Measurements from ENCODE around the gene PGP. TPM values are rescaled to one million over a fixed set of nuclear protein-coding genes. Genes with fewer than 3 reads are reported as not detected.

Gene PGP
- total RNA-seq, 1 experiment from 2014 or later = 48.7 TPM

DNA sequence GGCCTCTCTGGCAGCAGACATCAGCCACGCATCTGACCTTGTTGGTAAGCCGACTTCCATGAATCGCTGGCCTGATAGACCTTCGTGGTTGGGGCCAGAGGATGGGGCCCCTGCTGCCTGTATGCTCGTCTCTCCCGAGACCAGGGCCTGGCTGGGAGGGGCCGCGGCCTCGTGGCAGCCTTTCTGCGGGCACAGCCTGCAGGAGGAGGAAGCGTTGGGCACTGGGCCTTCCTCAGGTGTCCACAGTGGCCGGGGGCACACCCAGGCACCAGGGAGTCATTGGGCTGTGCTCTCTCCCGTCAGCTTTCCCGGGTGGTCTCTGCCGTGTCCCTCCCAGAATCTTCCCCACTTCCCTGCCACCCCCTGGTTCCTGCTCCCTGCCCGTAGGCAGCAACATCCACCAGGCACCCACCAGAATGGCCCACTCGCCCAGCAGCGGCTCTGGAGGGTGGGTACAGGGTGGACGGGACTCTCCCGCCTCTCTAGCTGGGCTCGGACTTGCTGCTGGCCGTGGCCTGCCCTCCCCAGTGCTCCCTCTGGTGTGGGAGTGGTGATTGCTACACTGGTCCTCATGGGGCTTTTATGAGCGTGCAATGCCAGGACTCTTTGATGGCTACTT, 15.1 kb upstream of the PGP start:
- no peak for ATAC-seq
- no TSS peak for BruUV-seq (replicated peaks)

GRCh38 chr16:2229091-2229490, 14.5 kb upstream of the PGP start:
- TF ChIP-seq CTCF (IDR thresholded peaks at IDR 0.05) = no peak
- TF ChIP-seq SIN3A (IDR thresholded peaks at IDR 0.05; ENCODE audit: borderline replicate concordance, insufficient read depth, low read depth, low read length) = no peak
- TF ChIP-seq POLR2AphosphoS5 (IDR thresholded peaks at IDR 0.05; ENCODE audit: low read depth, low read length) = no peak
- no peak for TF ChIP-seq REST (IDR thresholded peaks at IDR 0.05; ENCODE audit: insufficient read depth in 1 of 2, low read depth in 2 of 2, low read length in 1 of 2)
- TF ChIP-seq TCF7L2 (IDR thresholded peaks at IDR 0.05; ENCODE audit: low read depth, low read length) = no peak
- H3K36me3 ChIP-seq (ENCODE audit: control insufficient read depth, insufficient read depth, low read length) = peaks cover 5% of the 10 kb centered on the region; the same call in 1 of the 2 replicates
- no peak overlapping the region for H3K27ac ChIP-seq (ENCODE audit: low read length)
- ATAC-seq = no peak
- no peak for DNase-seq (ENCODE audit: low read depth, low spot score)
- no TSS peak for BruUV-seq (replicated peaks)
- no peak overlapping the region for H3K4me3 ChIP-seq (ENCODE audit: low read depth in 2 of 2, low read length in 2 of 2)
- no peaks in the 10 kb centered on the region for H3K9me3 ChIP-seq (ENCODE audit: control insufficient read depth, insufficient read depth, low read depth, low read length)
- POLR2A ChIA-PET = no interaction called here
- CTCF ChIA-PET = no interaction called here
- intact Hi-C loops (cut with micrococcal nuclease; ENCODE audit: unreplicated experiment) (no loop called here), in situ Hi-C loops (cut with HindIII; ENCODE audit: low pct_unique_long_range_greater_than_20kb, low sequenced_read_pairs) (no loop called here)
- peaks cover 16% of the 10 kb centered on the region for H3K4me1 ChIP-seq (ENCODE audit: control insufficient read depth, insufficient read depth, low read length)
- no peaks in the 10 kb centered on the region for H3K27me3 ChIP-seq (ENCODE audit: control insufficient read depth, insufficient read depth, low read length)

More for the DNA sequence above, 15.1 kb upstream of the PGP start:
- peaks cover 16% of the 10 kb centered on the region for H3K4me1 ChIP-seq (ENCODE audit: control insufficient read depth, insufficient read depth, low read length)
- CTCF ChIA-PET = no interaction called here
- H3K9me3 ChIP-seq (ENCODE audit: control insufficient read depth, insufficient read depth, low read depth, low read length) = no peaks in the 10 kb centered on the region
- no peaks in the 10 kb centered on the region for H3K27me3 ChIP-seq (ENCODE audit: control insufficient read depth, insufficient read depth, low read length)
- peaks cover 5% of the 10 kb centered on the region; the same call in 1 of the 2 replicates for H3K36me3 ChIP-seq (ENCODE audit: control insufficient read depth, insufficient read depth, low read length)
- DNase-seq (ENCODE audit: low read depth, low spot score) = no peak
- H3K27ac ChIP-seq (ENCODE audit: low read length) = no peak overlapping the region
- TF ChIP-seq REST (IDR thresholded peaks at IDR 0.05; ENCODE audit: insufficient read depth in 1 of 2, low read depth in 2 of 2, low read length in 1 of 2) (no peak), SIN3A (IDR thresholded peaks at IDR 0.05; ENCODE audit: borderline replicate concordance, insufficient read depth, low read depth, low read length) (no peak), TCF7L2 (IDR thresholded peaks at IDR 0.05; ENCODE audit: low read depth, low read length) (no peak), POLR2AphosphoS5 (IDR thresholded peaks at IDR 0.05; ENCODE audit: low read depth, low read length) (no peak), CTCF (IDR thresholded peaks at IDR 0.05) (no peak)
- intact Hi-C loops (cut with micrococcal nuclease; ENCODE audit: unreplicated experiment) = no loop called here
- POLR2A ChIA-PET = no interaction called here
- in situ Hi-C loops (cut with HindIII; ENCODE audit: low pct_unique_long_range_greater_than_20kb, low sequenced_read_pairs) = no loop called here
- no peak overlapping the region for H3K4me3 ChIP-seq (ENCODE audit: low read depth in 2 of 2, low read length in 2 of 2)
